ENCODE results near the gene TEDC2.
A peak's percentile ranks its signal among the peaks of the same experiment; 100 is the strongest.
"Not testable (repeated sequence)": the region's sequence is repeated elsewhere in the genome, so short reads cannot be mapped to it uniquely, and the experiment has no call there.

The TEDC2 gene

GRCh38 chr16:2467528-2468232, 7.8 kb downstream of the TEDC2 start:
- DNase-seq: no peak

GRCh38 chr16:2468233-2468724, 8.4 kb downstream of the TEDC2 start:
- DNase-seq: no peak

- DNase-seq: no peak
These were observed 9.0 kb downstream of the TEDC2 start for GRCh38 chr16:2468725-2469398.

GRCh38 chr16:2469399-2470233, 9.7 kb downstream of the TEDC2 start:
- DNase-seq: no peak

GRCh38 chr16:2470234-2470601, 10.3 kb downstream of the TEDC2 start:
- no peak for DNase-seq

GRCh38 chr16:2470603-2471015, 10.7 kb downstream of the TEDC2 start:
- DNase-seq: no peak

GRCh38 chr16:2471016-2471652, 11.2 kb downstream of the TEDC2 start, which contains the start of gene NTN3:
Gene NTN3, plus strand, starts transcription at chr16:2471297. Its CDS starts 405 bp downstream, at chr16:2471702.
- DNase-seq: no peak

- no peak for DNase-seq
These were observed 12.0 kb downstream of the TEDC2 start for GRCh38 chr16:2471653-2472487.

GRCh38 chr16:2472488-2472864, 12.6 kb downstream of the TEDC2 start:
- no peak for DNase-seq

GRCh38 chr16:2472885-2473445, 13.1 kb downstream of the TEDC2 start:
- no peak for DNase-seq

- peak; percentile 12 for DNase-seq
These were observed 13.6 kb downstream of the TEDC2 start for GRCh38 chr16:2473446-2473926.

GRCh38 chr16:2473999-2474876, 14.3 kb downstream of the TEDC2 start:
- peak; percentile 48 for DNase-seq

GRCh38 chr16:2474877-2475412, 15.0 kb downstream of the TEDC2 start, which contains the start of gene TBC1D24:
Gene TBC1D24, plus strand, starts transcription at chr16:2475127. Its CDS starts 21,022 bp downstream, at chr16:2496149.
- DNase-seq: peak; percentile 73

GRCh38 chr16:2475413-2476344, 15.8 kb downstream of the TEDC2 start:
- peak; percentile 18 for DNase-seq

- no peak for DNase-seq
These were observed 16.4 kb downstream of the TEDC2 start for GRCh38 chr16:2476345-2476720.

- DNase-seq: no peak
These were observed 16.8 kb downstream of the TEDC2 start for GRCh38 chr16:2476741-2477140.

GRCh38 chr16:2477327-2477726, 17.4 kb downstream of the TEDC2 start:
- DNase-seq: no peak

GRCh38 chr16:2478279-2478678, 18.4 kb downstream of the TEDC2 start:
- DNase-seq: no peak

GRCh38 chr16:2479996-2480395, 20.1 kb downstream of the TEDC2 start:
- DNase-seq: not testable (repeated sequence)
